ENCODE results near the gene TOR1AIP2.

The TOR1AIP2 gene

GRCh38 chr1:179923029-179923428 lies 45.4 kb upstream of the TOR1AIP2 start:
- POLR2A ChIA-PET, result no interaction called here
- TF ChIP-seq FOXM1 (IDR thresholded peaks at IDR 0.05; ENCODE audit: borderline replicate concordance), result no peak
- no peak for TF ChIP-seq ARNT (IDR thresholded peaks at IDR 0.05)
- no peak for TF ChIP-seq LEF1 (IDR thresholded peaks at IDR 0.05; ENCODE audit: borderline replicate concordance)
- no peak for TF ChIP-seq CTBP1 (IDR thresholded peaks at IDR 0.05; ENCODE audit: borderline replicate concordance)
- no peak for TF ChIP-seq ZNF384 (IDR thresholded peaks at IDR 0.05)
- TF ChIP-seq FOXA1 (IDR thresholded peaks at IDR 0.05), result no peak
- TF ChIP-seq SUZ12 (IDR thresholded peaks at IDR 0.05), result no peak
- TF ChIP-seq PKNOX1 (IDR thresholded peaks at IDR 0.05), result no peak
- TF ChIP-seq HDGF (IDR thresholded peaks at IDR 0.05; ENCODE audit: borderline replicate concordance), result no peak
- TF ChIP-seq NFRKB (IDR thresholded peaks at IDR 0.05), result no peak
- TF ChIP-seq SP1 (IDR thresholded peaks at IDR 0.05), result no peak
- TF ChIP-seq ELF4 (IDR thresholded peaks at IDR 0.05), result no peak
- no peak for TF ChIP-seq TARDBP (IDR thresholded peaks at IDR 0.05)
- no peak for TF ChIP-seq L3MBTL2 (conservative IDR thresholded peaks at IDR 0.05)
- TF ChIP-seq BHLHE40 (IDR thresholded peaks at IDR 0.05; ENCODE audit: borderline replicate concordance), result no peak
- DNase-seq (ENCODE audit: extremely low spot score), result no peak
- CTCF ChIA-PET, result interaction anchor here (0.7 kb wide), 1 partner anchor 30 kb away, joined by 3 read pairs; no protein-coding TSS in a partner anchor

GRCh38 chr1:179921981-179922872 lies 44.6 kb upstream of the TOR1AIP2 start:
- ChIA-PET POLR2A (no interaction called here), CTCF (no interaction called here)

GRCh38 chr1:179921472-179921871 lies 43.9 kb upstream of the TOR1AIP2 start:
- TF ChIP-seq BHLHE40 (IDR thresholded peaks at IDR 0.05; ENCODE audit: borderline replicate concordance), result no peak
- no peak for TF ChIP-seq FOXA1 (IDR thresholded peaks at IDR 0.05)
- no peak for TF ChIP-seq ZNF384 (IDR thresholded peaks at IDR 0.05)
- no peak for TF ChIP-seq LEF1 (IDR thresholded peaks at IDR 0.05; ENCODE audit: borderline replicate concordance)
- TF ChIP-seq L3MBTL2 (conservative IDR thresholded peaks at IDR 0.05), result no peak
- TF ChIP-seq ELF4 (IDR thresholded peaks at IDR 0.05), result no peak
- TF ChIP-seq SP1 (IDR thresholded peaks at IDR 0.05), result no peak
- TF ChIP-seq ARNT (IDR thresholded peaks at IDR 0.05), result no peak
- no peak for TF ChIP-seq NFRKB (IDR thresholded peaks at IDR 0.05)
- ChIA-PET CTCF (no interaction called here), POLR2A (no interaction called here)
- no peak for DNase-seq (ENCODE audit: extremely low spot score)

More at GRCh38 chr1:179921981-179922872, 44.6 kb upstream of the TOR1AIP2 start:
- no peak for TF ChIP-seq TARDBP (IDR thresholded peaks at IDR 0.05)
- TF ChIP-seq PKNOX1 (IDR thresholded peaks at IDR 0.05), result no peak
- no peak for TF ChIP-seq FOXM1 (IDR thresholded peaks at IDR 0.05; ENCODE audit: borderline replicate concordance)
- TF ChIP-seq FOXA1 (IDR thresholded peaks at IDR 0.05), result no peak
- no peak for TF ChIP-seq SP1 (IDR thresholded peaks at IDR 0.05)
- TF ChIP-seq BHLHE40 (IDR thresholded peaks at IDR 0.05; ENCODE audit: borderline replicate concordance), result no peak
- TF ChIP-seq CTBP1 (IDR thresholded peaks at IDR 0.05; ENCODE audit: borderline replicate concordance), result no peak
- no peak for TF ChIP-seq ELF4 (IDR thresholded peaks at IDR 0.05)
- no peak for TF ChIP-seq ZNF384 (IDR thresholded peaks at IDR 0.05)
- no peak for TF ChIP-seq SUZ12 (IDR thresholded peaks at IDR 0.05)
- no peak for TF ChIP-seq L3MBTL2 (conservative IDR thresholded peaks at IDR 0.05)
- no peak for DNase-seq (ENCODE audit: extremely low spot score)

- ChIA-PET CTCF (interaction anchor here (1.3 kb wide), 1 partner anchor 13 kb away, joined by 3 read pairs; no protein-coding TSS in a partner anchor), POLR2A (no interaction called here)
Measured at GRCh38 chr1:179917601-179918429, 40.2 kb upstream of the TOR1AIP2 start.

GRCh38 chr1:179911812-179912211 lies 34.2 kb upstream of the TOR1AIP2 start:
- CTCF ChIA-PET, result interaction anchor here (1.7 kb wide), 1 partner anchor 29 kb away, joined by 3 read pairs; the partner anchor contains the start of gene TOR1AIP1
- TF ChIP-seq ELF4 (IDR thresholded peaks at IDR 0.05), result no peak
- no peak for TF ChIP-seq CTBP1 (IDR thresholded peaks at IDR 0.05; ENCODE audit: borderline replicate concordance)
- TF ChIP-seq FOXK2 (IDR thresholded peaks at IDR 0.05), result no peak
- TF ChIP-seq FOXM1 (IDR thresholded peaks at IDR 0.05; ENCODE audit: borderline replicate concordance), result no peak
- TF ChIP-seq LEF1 (IDR thresholded peaks at IDR 0.05; ENCODE audit: borderline replicate concordance), result no peak
- no peak for TF ChIP-seq BHLHE40 (IDR thresholded peaks at IDR 0.05; ENCODE audit: borderline replicate concordance)
- DNase-seq (ENCODE audit: extremely low spot score), result no peak
- POLR2A ChIA-PET, result interaction anchor here (1.0 kb wide), 1 partner anchor 29 kb away, joined by 3 read pairs; the partner anchor contains the start of gene TOR1AIP1

More at GRCh38 chr1:179917601-179918429, 40.2 kb upstream of the TOR1AIP2 start:
- no peak for DNase-seq (ENCODE audit: extremely low spot score)
- TF ChIP-seq LEF1 (IDR thresholded peaks at IDR 0.05; ENCODE audit: borderline replicate concordance), result no peak

GRCh38 chr1:179910934-179911333 lies 33.3 kb upstream of the TOR1AIP2 start:
- ChIA-PET CTCF (interaction anchor here (1.7 kb wide), 1 partner anchor 29 kb away, joined by 3 read pairs; the partner anchor contains the start of gene TOR1AIP1), POLR2A (interaction anchor here (1.0 kb wide), 1 partner anchor 29 kb away, joined by 3 read pairs; the partner anchor contains the start of gene TOR1AIP1)
- no peak for DNase-seq (ENCODE audit: extremely low spot score)
- TF ChIP-seq SUZ12 (IDR thresholded peaks at IDR 0.05) (no peak), ZNF384 (IDR thresholded peaks at IDR 0.05) (no peak), FOXA1 (IDR thresholded peaks at IDR 0.05) (no peak), FOXK2 (IDR thresholded peaks at IDR 0.05) (no peak), ELF4 (IDR thresholded peaks at IDR 0.05) (no peak), FOXM1 (IDR thresholded peaks at IDR 0.05; ENCODE audit: borderline replicate concordance) (no peak), NFRKB (IDR thresholded peaks at IDR 0.05) (no peak), L3MBTL2 (conservative IDR thresholded peaks at IDR 0.05) (no peak), LEF1 (IDR thresholded peaks at IDR 0.05; ENCODE audit: borderline replicate concordance) (no peak)
